Stimulated activated CD8-positive, alpha-beta memory T cell treated with anti-CD3 and anti-CD28 coated beads, Interleukin-12 subunit alpha, Interleukin-12 subunit beta, amount 100 ng/mL, for 24 hours (primary cell): ENCODE measurements around the gene COL11A2.

Experiments
- DNase-seq: peaks from one replicate; pipeline ENCODE4 v3.0.0-alpha.2; 2020; ENCODE audit errors: extremely low read depth

COL11A2 gene

DNA sequence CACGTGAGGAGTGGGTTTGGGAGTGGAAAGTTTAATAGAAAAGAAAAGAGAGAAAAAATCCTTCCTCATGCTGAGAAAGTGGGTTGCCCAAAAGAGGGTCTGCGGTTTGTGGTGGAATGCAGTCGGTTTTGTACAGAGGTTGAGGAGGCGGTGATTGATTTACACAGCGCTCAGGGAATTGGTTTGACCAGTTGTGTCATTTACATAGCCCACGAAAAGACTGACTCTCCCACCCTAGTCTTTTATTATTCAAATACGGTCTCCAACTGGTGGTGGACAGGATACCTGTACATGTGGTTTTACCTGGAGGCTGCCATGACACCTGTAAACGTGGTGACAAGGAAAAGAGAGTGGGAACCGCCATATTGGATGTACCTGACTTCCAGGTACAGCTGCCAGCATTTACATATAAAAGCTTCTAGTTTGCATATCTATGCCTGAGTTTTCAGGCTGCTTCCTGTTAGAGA lies 74.4 kb downstream of the COL11A2 start:
- no peak for DNase-seq

DNA sequence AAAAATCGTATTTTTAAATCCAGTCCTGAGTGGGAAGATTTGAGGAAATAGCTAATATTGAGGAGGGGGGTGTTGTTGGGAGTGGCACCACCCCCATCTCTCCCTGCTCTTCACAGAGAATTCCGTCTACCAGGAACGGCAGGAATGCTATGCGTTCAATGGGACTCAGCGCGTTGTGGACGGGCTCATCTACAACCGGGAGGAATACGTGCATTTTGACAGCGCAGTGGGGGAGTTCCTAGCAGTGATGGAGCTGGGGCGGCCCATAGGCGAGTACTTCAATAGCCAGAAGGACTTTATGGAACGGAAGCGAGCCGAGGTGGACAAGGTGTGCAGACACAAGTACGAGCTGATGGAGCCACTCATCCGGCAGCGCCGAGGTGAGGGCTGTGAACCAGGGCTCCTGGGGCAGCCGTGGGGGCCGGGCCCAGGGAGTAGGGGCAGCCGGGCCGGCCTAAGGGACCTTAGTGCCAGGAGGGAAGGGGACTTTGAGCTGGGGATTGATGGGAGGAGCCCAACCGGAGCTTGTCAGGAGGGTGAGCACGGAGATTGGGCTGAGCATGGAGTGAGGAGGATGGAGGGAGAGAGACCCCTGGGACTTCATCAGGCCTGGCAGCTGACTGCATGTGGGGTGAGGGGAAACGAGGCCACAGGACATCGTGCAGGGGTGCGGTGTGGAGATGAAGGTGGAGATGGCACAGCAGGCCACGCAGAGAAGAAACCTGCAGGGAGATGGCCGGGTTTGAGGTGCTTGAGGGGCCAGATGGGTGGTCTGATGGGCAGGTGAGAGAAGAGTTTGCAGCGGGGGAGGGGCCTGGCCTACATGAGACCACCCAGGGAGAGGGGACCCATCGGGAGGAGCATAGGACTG lies 75.2 kb downstream of the COL11A2 start:
- DNase-seq = no peak

DNA sequence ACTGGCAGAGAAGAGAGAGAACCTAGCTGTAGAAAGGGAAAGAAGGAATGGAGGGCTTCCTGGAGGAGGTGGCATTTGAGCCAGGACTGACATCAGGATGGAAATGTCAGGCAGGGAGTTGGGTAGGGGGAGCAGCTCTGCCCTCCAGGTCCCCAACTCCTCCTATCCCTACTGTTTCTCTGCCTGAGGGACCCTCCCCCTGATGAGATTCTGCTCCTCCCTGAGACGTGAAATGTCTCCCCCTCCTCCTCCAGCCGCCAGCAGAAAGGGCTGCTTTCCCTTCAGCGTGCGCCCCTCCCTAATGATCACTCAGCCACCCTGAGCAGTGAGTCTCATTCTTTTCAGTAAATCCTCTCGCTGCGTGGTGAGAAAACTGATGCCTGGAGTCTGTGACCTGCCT lies 75.8 kb downstream of the COL11A2 start:
- DNase-seq = no peak

DNA sequence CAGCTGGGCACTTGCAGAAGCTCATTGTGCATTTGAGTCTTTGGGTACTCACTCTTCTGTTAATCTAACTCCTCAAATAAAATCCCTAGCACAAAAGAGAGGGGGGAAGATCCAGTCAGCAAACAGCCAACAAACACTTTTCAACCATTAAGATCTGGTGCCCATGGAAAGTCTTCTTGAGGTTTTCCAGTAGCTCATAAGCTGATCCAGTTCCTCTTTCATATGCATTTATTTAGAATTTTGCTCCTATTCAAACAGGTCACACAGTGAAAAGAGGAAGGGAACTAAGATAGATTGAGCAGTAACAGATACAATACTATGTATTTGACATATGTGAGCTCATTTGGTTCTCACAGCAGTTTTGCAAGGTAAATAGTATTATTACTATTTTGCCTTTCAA lies 77.9 kb downstream of the COL11A2 start:
- no peak for DNase-seq

DNA sequence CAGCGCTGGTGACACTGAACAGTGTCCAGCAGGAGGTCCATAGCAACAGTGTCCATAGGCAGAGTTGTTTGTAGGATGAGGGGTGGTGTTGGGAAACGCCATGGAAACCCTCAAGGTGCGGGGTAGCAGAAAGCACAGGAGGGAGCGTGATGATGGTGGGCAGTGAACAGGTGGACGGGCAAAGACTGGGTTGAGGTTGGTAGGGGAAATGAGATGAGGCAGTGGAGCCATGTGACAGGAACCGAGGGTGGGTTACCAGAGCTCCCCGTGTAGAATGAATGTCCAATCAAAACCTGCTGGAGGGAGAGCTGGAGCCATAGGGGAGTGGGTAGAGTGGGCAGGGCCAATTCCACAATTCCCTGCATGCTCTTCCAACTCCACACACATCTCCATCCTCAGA lies 78.5 kb downstream of the COL11A2 start:
- DNase-seq = no peak
